ENCODE measurements around the gene UBXN7.
"Not testable (repeated sequence)": the region's sequence is repeated elsewhere in the genome, so short reads cannot be mapped to it uniquely, and the experiment has no call there.

UBXN7 gene, protein sequence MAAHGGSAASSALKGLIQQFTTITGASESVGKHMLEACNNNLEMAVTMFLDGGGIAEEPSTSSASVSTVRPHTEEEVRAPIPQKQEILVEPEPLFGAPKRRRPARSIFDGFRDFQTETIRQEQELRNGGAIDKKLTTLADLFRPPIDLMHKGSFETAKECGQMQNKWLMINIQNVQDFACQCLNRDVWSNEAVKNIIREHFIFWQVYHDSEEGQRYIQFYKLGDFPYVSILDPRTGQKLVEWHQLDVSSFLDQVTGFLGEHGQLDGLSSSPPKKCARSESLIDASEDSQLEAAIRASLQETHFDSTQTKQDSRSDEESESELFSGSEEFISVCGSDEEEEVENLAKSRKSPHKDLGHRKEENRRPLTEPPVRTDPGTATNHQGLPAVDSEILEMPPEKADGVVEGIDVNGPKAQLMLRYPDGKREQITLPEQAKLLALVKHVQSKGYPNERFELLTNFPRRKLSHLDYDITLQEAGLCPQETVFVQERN
- 19.1 to 104 (median 55.8) reads per million in 18 experiments for total RNA-seq

GRCh38 chr3:196432137-196432879, at the start of gene UBXN7:
UBXN7 (minus strand) TSS chr3:196432427; CDS start chr3:196432399, 28 bp downstream.
- DNase-seq: peak; percentile 95

- no peak for DNase-seq
Measured at GRCh38 chr3:196477678-196478077, 45.5 kb upstream of the UBXN7 start.

DNA sequence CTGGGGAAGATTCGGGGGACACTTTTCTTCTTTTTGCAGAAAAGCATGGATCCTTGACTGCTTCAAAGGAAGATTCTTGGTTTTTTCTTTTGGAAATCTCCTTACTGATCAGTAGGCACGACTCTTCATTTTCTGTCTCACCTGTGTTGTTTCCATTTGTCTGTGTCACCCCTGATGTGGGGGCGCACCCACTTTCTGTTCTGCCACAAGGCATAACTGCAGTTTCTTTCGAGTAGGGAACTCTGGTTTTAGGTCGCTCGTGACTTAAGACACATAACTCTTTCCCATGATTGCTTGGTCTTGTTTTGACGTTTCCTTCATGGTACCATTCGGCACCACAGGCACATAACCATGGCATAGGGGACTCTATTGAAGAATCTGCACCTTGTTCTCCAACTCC, 40.1 kb upstream of the UBXN7 start:
- DNase-seq: no peak

GRCh38 chr3:196471551-196471950, 39.3 kb upstream of the UBXN7 start:
- DNase-seq: no peak

GRCh38 chr3:196470182-196470581, 38.0 kb upstream of the UBXN7 start:
- not testable (repeated sequence) for DNase-seq

DNA sequence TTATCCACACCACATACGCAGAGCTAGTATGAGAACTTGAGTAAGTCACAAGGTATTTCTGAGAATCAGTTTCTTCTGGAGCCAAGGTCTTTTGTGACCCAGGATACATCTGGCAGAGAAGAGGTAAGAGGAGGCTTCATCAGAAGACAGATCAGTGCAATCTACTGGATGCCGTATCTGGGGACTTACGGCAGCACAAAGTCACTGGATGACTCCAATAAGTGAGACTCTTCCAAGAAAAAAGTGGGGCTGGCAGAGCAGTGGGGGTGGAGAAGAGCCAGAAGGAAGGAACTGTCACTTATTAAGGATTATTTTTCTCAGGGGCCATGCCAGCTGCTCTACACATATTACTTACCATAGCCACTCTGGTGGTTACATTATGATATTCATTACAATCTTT, 31.6 kb upstream of the UBXN7 start:
- no peak for DNase-seq

- no peak for DNase-seq
Measured at GRCh38 chr3:196463478-196463756, 31.2 kb upstream of the UBXN7 start.

- DNase-seq: not testable (repeated sequence)
Measured at GRCh38 chr3:196462680-196463477, 30.7 kb upstream of the UBXN7 start.

DNA sequence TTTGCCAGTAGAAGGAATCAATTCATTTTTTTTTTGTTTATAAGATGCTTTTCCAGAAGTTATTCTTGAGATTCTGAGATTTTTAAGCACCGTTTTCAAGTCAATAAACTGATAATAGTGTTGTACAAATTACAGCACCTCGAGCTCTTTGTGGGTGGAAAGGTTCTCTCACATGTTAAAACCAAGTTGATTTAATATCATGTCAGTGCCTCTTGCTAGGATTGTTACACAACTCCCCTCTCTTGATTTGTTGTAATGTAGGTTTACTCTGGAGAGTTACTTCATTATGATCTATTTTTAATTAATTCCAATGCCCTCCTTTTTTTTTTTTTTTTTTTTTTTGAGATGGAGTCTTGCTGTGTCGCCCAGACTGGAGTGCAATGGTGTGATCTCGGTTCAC, 25.8 kb upstream of the UBXN7 start:
- peak; percentile 10 to 15 for DNase-seq

- peak; percentile 49 to 77 for DNase-seq
Measured at GRCh38 chr3:196457470-196457869, 25.2 kb upstream of the UBXN7 start.

- DNase-seq: no peak
Measured at GRCh38 chr3:196454935-196455334, 22.7 kb upstream of the UBXN7 start.

DNA sequence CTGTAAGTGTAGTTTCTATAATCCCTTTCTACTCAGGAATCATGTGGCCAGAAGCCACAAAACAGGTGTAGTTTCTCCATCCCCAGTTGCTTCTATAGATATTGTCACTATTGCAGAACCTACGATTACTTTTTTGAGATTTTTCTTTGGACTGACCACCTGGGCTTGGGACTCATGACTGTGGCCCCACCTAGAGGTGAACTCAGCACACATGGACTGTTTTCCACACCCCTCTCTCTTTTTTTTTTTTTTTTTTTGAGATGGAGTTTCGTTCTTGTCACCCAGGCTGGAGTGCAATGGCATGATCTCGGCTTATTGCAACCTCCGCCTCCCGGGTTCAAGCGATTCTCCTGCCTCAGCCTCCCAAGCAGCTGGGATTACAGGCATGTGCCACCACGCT, 13.2 kb upstream of the UBXN7 start:
- DNase-seq: peak in 1 of 2 donors; percentile 58

DNA sequence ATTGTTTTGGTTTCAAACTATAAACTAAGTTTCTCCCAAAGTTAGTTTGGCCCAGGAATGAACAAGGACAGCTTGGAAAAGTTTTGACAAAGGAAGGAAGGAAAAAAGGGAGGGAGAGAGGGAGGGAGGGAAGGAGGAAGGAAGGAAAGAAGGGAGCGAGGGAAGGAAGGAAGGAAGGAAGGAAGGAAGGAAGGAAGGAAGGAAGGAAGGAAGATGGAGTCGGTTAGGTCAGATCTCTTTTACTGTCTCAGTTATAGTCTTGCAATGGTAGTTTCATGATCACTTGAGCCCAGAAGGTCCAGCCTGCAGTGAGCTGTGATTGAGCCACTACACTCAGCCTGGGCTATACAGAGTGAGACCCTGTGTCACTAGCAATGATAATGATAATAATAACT, 12.3 kb upstream of the UBXN7 start:
- DNase-seq: no peak

GRCh38 chr3:196440696-196441095, 8.5 kb upstream of the UBXN7 start:
- DNase-seq: no peak

- no peak for DNase-seq
Measured at GRCh38 chr3:196440041-196440537, 7.9 kb upstream of the UBXN7 start.

- peak; percentile 40 to 47 for DNase-seq
Measured at GRCh38 chr3:196431181-196432136, 768 bp downstream of the UBXN7 start.

GRCh38 chr3:196428041-196428440, 4.2 kb downstream of the UBXN7 start:
- no peak for DNase-seq

DNA sequence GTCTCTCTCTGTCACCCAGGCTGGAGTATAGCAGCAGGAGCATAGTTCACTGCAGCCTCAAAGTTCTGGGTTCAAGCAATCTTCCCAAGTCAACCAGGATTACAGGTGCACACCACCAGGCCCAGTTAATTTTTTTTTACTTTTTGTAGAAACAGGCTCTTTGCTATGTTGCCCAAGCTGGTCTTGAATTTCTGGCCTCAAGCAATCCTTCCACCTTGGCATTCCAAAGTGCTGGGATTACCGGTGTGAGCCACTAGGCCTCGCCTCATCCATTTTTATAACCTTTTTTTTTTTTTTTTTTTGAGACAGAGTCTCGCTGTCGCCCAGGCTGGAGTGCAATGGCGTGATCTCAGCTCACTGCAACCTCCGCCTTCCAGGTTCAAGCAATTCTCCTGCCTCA, 7.8 kb downstream of the UBXN7 start:
- not testable (repeated sequence) for DNase-seq

DNA sequence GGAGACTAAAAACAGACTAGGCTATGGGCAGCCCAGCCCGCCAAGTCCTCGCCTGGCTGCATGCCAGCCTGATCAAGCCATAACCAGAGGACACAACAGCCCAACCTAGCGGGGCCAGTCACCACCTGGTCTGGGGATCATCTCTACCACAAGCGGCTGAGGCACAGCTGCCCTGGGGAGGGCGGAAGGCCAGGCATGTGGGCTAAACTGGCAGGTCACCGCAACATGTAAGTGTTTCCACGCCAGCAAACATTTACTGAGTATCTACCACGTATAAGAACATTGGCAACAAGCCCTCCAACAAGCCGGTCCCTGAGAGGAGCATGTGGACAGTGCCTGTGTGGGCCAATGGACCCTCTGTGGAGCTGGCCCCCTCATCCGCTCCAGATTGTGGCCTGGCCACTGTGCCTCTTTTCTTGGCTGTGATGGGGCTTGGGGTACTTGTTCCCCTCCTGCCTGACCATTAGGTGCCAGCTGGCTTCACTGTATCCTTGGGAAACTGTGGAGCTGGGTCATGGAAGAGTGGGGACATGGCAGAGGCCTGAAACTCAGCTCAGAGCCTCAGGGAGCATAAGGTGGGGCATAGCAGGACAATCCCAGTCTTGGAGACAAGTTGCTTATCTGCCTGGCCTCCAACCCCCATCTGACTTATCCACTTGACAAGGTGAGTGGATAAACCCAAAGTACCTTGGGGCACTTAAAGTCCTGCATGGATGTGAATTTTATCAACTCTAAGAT, 9.0 kb downstream of the UBXN7 start:
- no peak for DNase-seq

DNA sequence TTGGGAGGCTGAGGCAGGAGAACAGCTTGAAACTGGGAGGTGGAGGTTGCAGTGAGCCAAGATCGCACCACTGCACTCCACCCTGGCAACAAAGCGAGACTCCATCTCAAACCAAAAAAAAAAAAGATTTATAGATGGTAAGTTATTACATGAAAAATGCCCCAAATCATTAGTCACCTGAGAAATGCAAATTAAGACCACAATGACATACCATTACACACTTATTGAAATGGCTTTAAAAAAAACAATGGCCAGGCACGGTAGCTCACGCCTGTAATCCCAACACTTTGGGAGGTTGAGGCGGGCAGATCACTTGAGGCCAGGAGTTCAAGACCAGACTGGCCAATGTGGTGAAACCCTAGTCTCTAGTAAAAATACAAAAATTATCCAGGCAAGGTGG, 10.6 kb downstream of the UBXN7 start:
- DNase-seq: not testable (repeated sequence)

DNA sequence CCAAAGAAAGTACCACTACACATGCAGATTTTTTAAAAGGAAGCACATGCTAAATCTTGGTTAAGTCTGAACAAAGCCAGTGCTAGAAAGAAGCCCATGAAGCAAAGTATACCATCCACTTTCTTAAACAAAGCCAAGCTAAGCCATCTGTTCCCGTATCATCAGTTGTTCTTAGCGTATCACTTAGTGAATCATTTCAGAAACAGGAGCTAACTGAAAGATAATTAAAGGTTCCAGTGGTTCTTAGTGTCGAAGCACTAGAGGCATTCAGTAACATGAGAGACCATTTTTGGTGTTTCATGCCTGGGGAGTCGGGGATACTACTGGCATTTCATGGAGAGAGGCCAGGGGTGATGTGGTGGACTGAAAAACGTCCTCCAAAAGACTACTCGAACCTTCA, 12.8 kb downstream of the UBXN7 start:
- no peak for DNase-seq

All from inflammatory macrophage (primary cell).